HFF-Myc (cell line): ENCODE results near the gene AMACR.

Source experiments
- DNase-seq: peaks from one replicate; pipeline ENCODE4 v3.0.0-alpha.2; 2011; ENCODE audit warnings: low read depth; ENCODE audit errors: extremely low read depth
- H3K4me3 ChIP-seq: replicated peaks from 2 replicates; pipeline ENCODE4 v1.5.1; 2011; ENCODE audit warnings: low read depth, mild to moderate bottlenecking, control low read depth, low read length
- TF ChIP-seq, protein P1 (sequence below): IDR thresholded peaks from 2 replicates; pipeline ENCODE4 v1.5.1; 2012; ENCODE audit warnings: mild to moderate bottlenecking, low read depth, low read length, control low read depth; ENCODE audit errors: missing control alignments

The AMACR gene

DNA sequence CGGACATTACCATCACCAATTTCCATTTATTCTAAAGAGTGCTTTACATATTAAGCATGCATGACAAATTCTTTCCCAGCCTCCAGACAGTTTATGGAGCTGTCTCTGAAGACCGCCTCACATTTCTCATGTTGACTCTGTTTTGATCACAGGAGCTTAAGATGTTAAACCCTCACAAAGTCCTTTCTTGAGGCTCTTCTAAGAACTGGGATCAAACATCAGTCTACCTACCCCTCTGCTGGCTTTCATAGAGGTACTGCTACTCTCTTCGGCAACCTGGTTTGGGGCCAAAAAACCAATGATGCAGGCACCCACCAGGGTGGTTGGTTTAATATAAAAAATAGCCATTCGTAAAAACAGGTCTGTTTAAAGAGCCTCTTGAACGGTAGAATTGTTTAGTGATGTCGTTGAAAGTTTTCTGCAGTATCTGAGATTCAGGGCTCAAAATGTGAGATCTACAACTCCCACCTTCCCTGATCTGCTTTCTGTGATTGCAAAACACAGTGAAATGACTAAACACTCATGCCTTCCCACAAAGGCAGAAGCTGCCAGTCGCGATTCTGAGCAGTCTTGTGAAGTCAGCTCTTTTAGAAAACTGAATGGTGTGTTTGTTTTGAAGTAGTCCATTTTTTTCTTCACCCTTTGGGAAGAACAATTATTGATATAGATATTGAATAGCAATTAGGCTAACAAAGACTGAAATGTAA is 68.1 kb downstream of the AMACR start:
- H3K4me3 ChIP-seq: no peak overlapping the region
- no peak for DNase-seq

DNA sequence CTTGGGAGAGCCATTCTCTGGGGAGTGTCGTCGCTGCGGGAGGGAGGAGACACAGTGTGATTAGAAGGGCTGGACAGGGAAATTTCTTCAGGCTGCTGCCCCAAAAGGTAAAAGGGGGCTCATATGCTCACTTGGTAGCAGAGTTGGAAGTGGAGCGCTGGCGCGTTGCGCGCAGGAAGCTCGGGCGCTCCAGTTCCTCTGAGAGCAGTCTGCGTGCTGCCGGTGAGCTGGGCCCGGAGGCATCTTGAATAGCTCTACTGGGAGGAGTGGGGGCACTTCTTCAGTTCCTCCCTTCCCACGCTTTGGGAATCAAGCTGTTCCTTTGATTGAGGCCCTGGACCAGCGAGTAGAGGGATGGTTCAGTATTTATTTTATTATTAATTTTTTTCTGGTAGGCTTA is 69.0 kb downstream of the AMACR start:
- TF ChIP-seq, protein P1, sequence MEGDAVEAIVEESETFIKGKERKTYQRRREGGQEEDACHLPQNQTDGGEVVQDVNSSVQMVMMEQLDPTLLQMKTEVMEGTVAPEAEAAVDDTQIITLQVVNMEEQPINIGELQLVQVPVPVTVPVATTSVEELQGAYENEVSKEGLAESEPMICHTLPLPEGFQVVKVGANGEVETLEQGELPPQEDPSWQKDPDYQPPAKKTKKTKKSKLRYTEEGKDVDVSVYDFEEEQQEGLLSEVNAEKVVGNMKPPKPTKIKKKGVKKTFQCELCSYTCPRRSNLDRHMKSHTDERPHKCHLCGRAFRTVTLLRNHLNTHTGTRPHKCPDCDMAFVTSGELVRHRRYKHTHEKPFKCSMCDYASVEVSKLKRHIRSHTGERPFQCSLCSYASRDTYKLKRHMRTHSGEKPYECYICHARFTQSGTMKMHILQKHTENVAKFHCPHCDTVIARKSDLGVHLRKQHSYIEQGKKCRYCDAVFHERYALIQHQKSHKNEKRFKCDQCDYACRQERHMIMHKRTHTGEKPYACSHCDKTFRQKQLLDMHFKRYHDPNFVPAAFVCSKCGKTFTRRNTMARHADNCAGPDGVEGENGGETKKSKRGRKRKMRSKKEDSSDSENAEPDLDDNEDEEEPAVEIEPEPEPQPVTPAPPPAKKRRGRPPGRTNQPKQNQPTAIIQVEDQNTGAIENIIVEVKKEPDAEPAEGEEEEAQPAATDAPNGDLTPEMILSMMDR: no peak
- H3K4me3 ChIP-seq: no peak overlapping the region
- DNase-seq: no peak

More for the DNA sequence above, 68.1 kb downstream of the AMACR start:
- TF ChIP-seq, protein P1: no peak

DNA sequence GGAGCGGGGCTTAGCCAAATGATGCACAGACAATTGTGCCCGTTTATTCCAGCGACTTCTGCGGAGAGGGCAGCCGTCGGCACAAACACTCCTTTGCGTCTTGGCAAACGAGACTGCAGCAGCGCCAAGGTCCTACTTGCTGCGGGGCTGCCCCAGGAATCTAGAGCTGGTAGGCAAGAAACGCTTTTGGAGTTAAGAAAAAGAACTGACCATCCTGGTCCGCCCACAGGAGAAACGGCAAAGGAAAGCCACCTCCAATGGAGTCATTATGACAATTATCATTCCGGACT is 69.4 kb downstream of the AMACR start:
- no peak overlapping the region for H3K4me3 ChIP-seq
- TF ChIP-seq, protein P1: no peak
- no peak for DNase-seq

DNA sequence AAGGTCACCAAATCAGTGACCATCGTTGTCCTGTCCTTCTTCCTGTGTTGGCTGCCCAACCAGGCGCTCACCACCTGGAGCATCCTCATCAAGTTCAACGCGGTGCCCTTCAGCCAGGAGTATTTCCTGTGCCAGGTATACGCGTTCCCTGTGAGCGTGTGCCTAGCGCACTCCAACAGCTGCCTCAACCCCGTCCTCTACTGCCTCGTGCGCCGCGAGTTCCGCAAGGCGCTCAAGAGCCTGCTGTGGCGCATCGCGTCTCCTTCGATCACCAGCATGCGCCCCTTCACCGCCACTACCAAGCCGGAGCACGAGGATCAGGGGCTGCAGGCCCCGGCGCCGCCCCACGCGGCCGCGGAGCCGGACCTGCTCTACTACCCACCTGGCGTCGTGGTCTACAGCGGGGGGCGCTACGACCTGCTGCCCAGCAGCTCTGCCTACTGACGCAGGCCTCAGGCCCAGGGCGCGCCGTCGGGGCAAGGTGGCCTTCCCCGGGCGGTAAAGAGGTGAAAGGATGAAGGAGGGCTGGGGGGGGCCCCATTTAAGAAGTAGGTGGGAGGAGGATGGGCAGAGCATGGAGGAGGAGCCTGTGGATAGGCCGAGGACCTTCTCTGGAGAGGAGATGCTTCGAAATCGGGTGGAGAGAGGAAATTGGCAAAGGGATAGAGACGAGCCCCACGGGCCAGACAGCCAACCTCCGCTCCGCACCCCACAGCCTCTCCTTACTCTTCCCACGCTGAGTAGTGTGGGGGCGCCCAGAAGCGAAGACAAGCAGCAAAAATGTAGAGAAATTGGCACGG is 69.9 kb downstream of the AMACR start:
- DNase-seq: no peak
- TF ChIP-seq, protein P1: no peak
- H3K4me3 ChIP-seq: no peak overlapping the region

DNA sequence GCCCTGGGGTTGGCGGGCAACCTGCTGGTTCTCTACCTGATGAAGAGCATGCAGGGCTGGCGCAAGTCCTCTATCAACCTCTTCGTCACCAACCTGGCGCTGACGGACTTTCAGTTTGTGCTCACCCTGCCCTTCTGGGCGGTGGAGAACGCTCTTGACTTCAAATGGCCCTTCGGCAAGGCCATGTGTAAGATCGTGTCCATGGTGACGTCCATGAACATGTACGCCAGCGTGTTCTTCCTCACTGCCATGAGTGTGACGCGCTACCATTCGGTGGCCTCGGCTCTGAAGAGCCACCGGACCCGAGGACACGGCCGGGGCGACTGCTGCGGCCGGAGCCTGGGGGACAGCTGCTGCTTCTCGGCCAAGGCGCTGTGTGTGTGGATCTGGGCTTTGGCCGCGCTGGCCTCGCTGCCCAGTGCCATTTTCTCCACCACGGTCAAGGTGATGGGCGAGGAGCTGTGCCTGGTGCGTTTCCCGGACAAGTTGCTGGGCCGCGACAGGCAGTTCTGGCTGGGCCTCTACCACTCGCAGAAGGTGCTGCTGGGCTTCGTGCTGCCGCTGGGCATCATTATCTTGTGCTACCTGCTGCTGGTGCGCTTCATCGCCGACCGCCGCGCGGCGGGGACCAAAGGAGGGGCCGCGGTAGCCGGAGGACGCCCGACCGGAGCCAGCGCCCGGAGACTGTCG is 70.7 kb downstream of the AMACR start:
- TF ChIP-seq, protein P1: no peak
- H3K4me3 ChIP-seq: peak overlapping the region; percentile 43
- DNase-seq: no peak

DNA sequence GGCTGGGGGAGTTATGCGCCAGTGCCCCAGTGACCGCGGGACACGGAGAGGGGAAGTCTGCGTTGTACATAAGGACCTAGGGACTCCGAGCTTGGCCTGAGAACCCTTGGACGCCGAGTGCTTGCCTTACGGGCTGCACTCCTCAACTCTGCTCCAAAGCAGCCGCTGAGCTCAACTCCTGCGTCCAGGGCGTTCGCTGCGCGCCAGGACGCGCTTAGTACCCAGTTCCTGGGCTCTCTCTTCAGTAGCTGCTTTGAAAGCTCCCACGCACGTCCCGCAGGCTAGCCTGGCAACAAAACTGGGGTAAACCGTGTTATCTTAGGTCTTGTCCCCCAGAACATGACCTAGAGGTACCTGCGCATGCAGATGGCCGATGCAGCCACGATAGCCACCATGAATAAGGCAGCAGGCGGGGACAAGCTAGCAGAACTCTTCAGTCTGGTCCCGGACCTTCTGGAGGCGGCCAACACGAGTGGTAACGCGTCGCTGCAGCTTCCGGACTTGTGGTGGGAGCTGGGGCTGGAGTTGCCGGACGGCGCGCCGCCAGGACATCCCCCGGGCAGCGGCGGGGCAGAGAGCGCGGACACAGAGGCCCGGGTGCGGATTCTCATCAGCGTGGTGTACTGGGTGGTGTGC is 71.4 kb downstream of the AMACR start, which contains the start of gene RXFP3:
Gene RXFP3 (plus strand): TSS at position 6 of the 636 bp plus-strand sequence. CDS start 355 bp downstream, at position 361.
- TF ChIP-seq, protein P1: no peak
- DNase-seq: no peak
- peak within 1 kb of the TSS; percentile 43 for H3K4me3 ChIP-seq
